NB4 (cell line): ENCODE data around the gene SPAG5.
"Not testable (repeated sequence)": the region's sequence is repeated elsewhere in the genome, so short reads cannot be mapped to it uniquely, and the experiment has no call there.

ENCODE experiments used
- DNase-seq: peaks from one replicate; pipeline ENCODE4 v3.0.0; 2010; ENCODE audit warnings: low read depth
- H3K4me3 ChIP-seq: one replicate; pipeline ENCODE4 v1.5.1; 2011; ENCODE audit warnings: mild to moderate bottlenecking, low read depth, low read length, moderate library complexity
- CTCF ChIP-seq: IDR thresholded peaks from one replicate; pipeline ENCODE4 v1.5.1; 2012; ENCODE audit warnings: low read depth, low read length
- MYC ChIP-seq: IDR thresholded peaks from 2 replicates; pipeline ENCODE4 v1.6.1; 2011; ENCODE audit warnings: low read depth, low read length
- POLR2A ChIP-seq: IDR thresholded peaks from 2 replicates; pipeline ENCODE4 v1.6.1; 2011; ENCODE audit warnings: mild to moderate bottlenecking; ENCODE audit not compliant: insufficient read length; ENCODE audit errors: extremely low read depth
- TF ChIP-seq, protein P1 (sequence below): IDR thresholded peaks from 2 replicates; pipeline ENCODE4 v1.6.1; 2011; ENCODE audit warnings: low read depth, low read length

Gene SPAG5

DNA sequence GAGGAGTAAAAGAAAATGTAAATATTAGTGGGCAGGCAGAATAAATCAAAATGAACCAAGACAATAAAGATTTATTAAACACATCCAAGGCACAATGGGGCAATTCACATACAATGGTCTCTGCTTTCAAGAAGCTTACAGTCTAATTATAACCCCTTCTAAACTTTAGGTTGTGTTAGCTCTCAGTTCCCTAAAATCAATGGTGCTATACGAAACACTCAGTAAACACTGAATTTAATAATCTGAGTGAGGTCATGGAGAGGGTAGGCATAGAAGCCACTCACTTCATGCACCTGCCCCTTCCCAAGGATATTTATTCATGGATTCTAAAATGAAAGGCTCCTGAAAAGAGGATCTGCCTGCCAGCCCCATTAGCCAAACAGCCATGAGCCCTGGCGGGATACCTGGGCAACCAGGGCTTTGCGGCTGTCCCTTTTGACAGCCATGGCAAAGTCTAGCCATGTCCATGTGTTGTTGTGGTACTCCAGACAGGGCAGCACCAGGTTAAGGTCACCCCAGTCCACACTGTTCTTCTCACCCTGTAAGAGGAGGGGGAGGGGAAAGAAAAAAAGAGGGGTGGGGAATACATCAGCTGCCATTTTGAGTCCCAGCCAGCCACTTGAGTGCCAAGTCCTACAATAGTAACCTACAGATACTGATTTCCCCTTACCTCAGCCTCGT lies 16.6 kb upstream of the SPAG5 start:
- H3K4me3 ChIP-seq = no peak overlapping the region
- no peak for TF ChIP-seq MYC
- TF ChIP-seq, protein P1, sequence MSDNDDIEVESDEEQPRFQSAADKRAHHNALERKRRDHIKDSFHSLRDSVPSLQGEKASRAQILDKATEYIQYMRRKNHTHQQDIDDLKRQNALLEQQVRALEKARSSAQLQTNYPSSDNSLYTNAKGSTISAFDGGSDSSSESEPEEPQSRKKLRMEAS = no peak
- no peak for TF ChIP-seq CTCF
- no peak for TF ChIP-seq POLR2A
- DNase-seq = no peak

DNA sequence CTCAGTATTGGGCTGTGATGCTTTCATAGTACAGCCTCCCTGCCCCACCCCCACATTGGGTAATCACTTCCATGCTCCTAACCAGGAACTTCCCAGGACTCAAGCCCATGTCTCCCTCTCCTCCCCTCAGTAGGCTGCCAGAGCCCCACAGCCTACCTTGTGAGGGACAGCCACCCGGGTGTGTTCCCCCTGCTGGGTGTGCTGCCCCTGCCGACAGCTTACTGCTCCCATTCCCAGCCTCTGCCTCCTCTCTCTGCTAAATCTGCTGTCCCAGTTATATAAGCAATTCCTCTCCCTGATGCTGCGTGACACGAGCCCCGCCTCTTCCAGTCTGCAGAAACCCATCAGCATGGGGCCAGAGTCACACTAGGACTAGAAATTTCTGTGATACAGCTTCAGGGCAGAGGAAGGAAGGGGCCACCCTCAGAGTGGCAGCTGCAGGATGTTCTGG lies 15.1 kb upstream of the SPAG5 start, which contains the start of gene RSKR:
Gene RSKR (minus strand): TSS at position 255 of the 451 bp plus-strand sequence. CDS start 24 bp downstream, at position 231.
- peak; percentile 20 for DNase-seq
- TF ChIP-seq POLR2A (no peak), CTCF (no peak), MYC (no peak)
- TF ChIP-seq, protein P1 = no peak
- H3K4me3 ChIP-seq = no peak within 1 kb of the TSS

DNA sequence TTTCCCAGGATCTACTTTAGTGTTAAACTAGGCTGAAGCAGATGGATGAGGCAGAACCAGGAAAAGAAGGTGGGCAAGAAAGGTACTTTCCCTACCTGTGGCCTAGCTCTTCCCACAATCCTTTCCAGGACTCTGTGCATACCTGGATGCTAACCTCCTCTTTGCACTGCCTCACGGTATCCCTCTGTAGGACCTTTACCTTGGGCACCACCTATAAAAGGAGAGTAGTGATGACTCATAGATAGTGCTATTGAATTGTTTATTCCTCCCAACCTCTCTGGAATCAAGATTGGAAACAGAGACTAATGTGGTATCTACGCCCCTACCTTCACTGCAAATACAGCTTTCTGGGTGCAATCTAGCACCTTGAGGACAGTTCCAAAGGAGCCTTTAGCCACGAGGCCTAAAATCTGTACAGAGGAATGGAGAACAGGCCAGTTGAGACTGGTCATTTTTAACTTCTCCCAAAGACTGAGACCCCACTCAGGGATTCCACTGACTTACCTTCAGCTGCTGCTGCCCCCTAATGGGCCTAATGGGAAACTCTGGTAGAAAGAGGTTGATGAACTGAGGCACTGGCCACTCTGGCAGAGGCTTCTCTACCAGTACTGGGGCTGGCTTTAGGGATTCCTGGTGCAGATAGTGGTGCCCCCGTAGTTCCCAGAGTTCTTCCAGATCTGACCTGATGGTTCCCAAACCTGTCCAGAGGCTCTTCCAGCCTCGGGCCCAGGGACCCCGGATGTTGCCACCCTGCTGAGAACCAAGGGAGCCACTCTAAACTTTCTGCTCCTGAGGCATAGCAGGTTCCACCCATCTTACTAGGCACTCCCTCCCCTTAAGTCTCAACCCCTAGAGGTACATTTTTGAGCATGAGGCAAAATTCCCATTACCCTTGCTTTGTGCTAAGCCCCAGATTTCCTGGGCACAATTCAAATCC lies 14.4 kb upstream of the SPAG5 start:
- TF ChIP-seq MYC = no peak
- TF ChIP-seq, protein P1 = no peak
- peak; percentile 5 for TF ChIP-seq POLR2A
- peak; percentile 76 for TF ChIP-seq CTCF
- no peak overlapping the region for H3K4me3 ChIP-seq
- DNase-seq = peak; percentile 65

GRCh38 chr17:28612531-28612930 lies 13.7 kb upstream of the SPAG5 start:
- H3K4me3 ChIP-seq = no peak overlapping the region
- TF ChIP-seq CTCF (no peak), MYC (no peak), POLR2A (no peak)
- TF ChIP-seq, protein P1 = no peak
- DNase-seq = peak; percentile 24

- H3K4me3 ChIP-seq = no peak overlapping the region
- no peak for DNase-seq
- TF ChIP-seq MYC = no peak
- TF ChIP-seq CTCF = no peak
- TF ChIP-seq, protein P1 = no peak
- TF ChIP-seq POLR2A = no peak
These were observed 11.6 kb upstream of the SPAG5 start for GRCh38 chr17:28610376-28610775.

GRCh38 chr17:28604031-28604430 lies 5.2 kb upstream of the SPAG5 start:
- H3K4me3 ChIP-seq = not testable (repeated sequence)

More at GRCh38 chr17:28604031-28604430, 5.2 kb upstream of the SPAG5 start:
- not testable (repeated sequence) for DNase-seq
